ENCODE results near the gene HIKESHI.

DNA sequence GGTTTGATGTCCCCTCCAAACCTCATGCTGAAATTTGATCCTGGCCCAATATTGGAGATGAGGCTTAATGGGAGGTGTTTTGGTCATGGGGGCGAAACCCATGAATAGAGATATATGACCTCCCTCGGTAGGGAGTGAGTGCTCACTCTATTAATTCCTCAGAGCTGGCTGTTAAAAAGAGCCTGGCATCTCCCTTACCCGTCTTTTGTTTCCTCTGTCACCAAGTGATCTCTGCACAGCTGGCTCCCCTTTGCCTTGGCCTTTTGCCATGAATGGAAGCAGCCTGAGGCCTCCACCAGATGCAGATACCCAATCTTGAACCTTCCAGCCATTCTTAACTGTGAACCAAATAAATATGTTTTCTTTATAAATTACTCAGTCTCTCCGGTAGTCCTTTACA lies 68.1 kb downstream of the HIKESHI start:
- TF ChIP-seq, protein P1, sequence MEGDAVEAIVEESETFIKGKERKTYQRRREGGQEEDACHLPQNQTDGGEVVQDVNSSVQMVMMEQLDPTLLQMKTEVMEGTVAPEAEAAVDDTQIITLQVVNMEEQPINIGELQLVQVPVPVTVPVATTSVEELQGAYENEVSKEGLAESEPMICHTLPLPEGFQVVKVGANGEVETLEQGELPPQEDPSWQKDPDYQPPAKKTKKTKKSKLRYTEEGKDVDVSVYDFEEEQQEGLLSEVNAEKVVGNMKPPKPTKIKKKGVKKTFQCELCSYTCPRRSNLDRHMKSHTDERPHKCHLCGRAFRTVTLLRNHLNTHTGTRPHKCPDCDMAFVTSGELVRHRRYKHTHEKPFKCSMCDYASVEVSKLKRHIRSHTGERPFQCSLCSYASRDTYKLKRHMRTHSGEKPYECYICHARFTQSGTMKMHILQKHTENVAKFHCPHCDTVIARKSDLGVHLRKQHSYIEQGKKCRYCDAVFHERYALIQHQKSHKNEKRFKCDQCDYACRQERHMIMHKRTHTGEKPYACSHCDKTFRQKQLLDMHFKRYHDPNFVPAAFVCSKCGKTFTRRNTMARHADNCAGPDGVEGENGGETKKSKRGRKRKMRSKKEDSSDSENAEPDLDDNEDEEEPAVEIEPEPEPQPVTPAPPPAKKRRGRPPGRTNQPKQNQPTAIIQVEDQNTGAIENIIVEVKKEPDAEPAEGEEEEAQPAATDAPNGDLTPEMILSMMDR (IDR thresholded peaks at IDR 0.05): no peak
- TF ChIP-seq POLR2A (IDR thresholded peaks at IDR 0.05): no peak
